Neural progenitor cell (in vitro differentiated cells): ENCODE data around the gene SCNN1B. TPM values are rescaled to one million over a fixed set of nuclear protein-coding genes. Genes with fewer than 3 reads are reported as not detected.
A peak's percentile ranks its signal among the peaks of the same experiment; 100 is the strongest.

ENCODE experiments used
- DNase-seq: peaks from one replicate; pipeline ENCODE4 v3.0.0-alpha.2; 2016; ENCODE audit warnings: low spot score
- H2AFZ ChIP-seq: fragments of 200-600 bp; sonication (generic); replicated peaks from 2 replicates; pipeline ENCODE4 v1.6.1; 2016; ENCODE audit warnings: antibody characterized with exemption
- H3F3A ChIP-seq: fragments of 200-600 bp; sonication (generic); 2 replicates; pipeline ENCODE4 v1.6.1; 2016; ENCODE audit warnings: antibody characterized with exemption, low read depth
- H3K27ac ChIP-seq: fragments of 200-600 bp; sonication (generic); 2 replicates; pipeline ENCODE4 v1.5.1; 2016; ENCODE audit warnings: mild to moderate bottlenecking
- H3K27me3 ChIP-seq: fragments of 200-600 bp; sonication (generic); 2 replicates; pipeline ENCODE4 v1.6.1; 2016; ENCODE audit warnings: mild to moderate bottlenecking, moderate library complexity
- H3K36me3 ChIP-seq: fragments of 200-600 bp; sonication (generic); 2 replicates; pipeline ENCODE4 v1.5.1; 2016
- H3K4me1 ChIP-seq: fragments of 200-600 bp; sonication (generic); 2 replicates; pipeline ENCODE4 v1.6.1; 2016; ENCODE audit warnings: mixed run types
- H3K4me2 ChIP-seq: fragments of 200-600 bp; sonication (generic); 2 replicates; pipeline ENCODE4 v1.6.1; 2016
- H3K4me3 ChIP-seq: fragments of 200-600 bp; sonication (generic); 2 replicates; pipeline ENCODE4 v1.5.1; 2016
- H3K79me2 ChIP-seq: fragments of 200-600 bp; sonication (generic); 2 replicates; pipeline ENCODE4 v1.6.1; 2016; ENCODE audit warnings: low read depth
- H3K9ac ChIP-seq: fragments of 200-600 bp; sonication (generic); 2 replicates; pipeline ENCODE4 v1.6.1; 2016
- H3K9me3 ChIP-seq: fragments of 200-600 bp; sonication (generic); 2 replicates; pipeline ENCODE4 v1.5.1; 2016; ENCODE audit warnings: low read depth
- H4K20me1 ChIP-seq: fragments of 200-600 bp; sonication (generic); 2 replicates; pipeline ENCODE4 v1.6.1; 2016; ENCODE audit warnings: low read depth
- H3K27ac Mint-ChIP-seq: 3 replicates; pipeline ENCODE4 v1.8.0; 2021; ENCODE audit warnings: mixed read lengths
- H3K27me3 Mint-ChIP-seq: 2 replicates; pipeline ENCODE4 v1.8.0; 2022; ENCODE audit warnings: low read depth, mild to moderate bottlenecking, inconsistent platforms, moderate library complexity, mixed read lengths; ENCODE audit not compliant: insufficient read depth
- H3K36me3 Mint-ChIP-seq: 3 replicates; pipeline ENCODE4 v1.8.0; 2021; ENCODE audit warnings: mixed read lengths
- H3K4me1 Mint-ChIP-seq: 3 replicates; pipeline ENCODE4 v1.8.0; 2021; ENCODE audit warnings: mixed read lengths
- H3K4me3 Mint-ChIP-seq: 3 replicates; pipeline ENCODE4 v1.8.0; 2021; ENCODE audit warnings: mild to moderate bottlenecking, moderate library complexity, mixed read lengths
- H3K9me3 Mint-ChIP-seq: 3 replicates; pipeline ENCODE4 v1.8.0; 2020; ENCODE audit warnings: mixed read lengths
- CTCF ChIP-seq: fragments of 200-600 bp; sonication (generic); IDR thresholded peaks from 2 replicates; pipeline ENCODE4 v1.5.1; 2017; ENCODE audit warnings: antibody characterized with exemption, mild to moderate bottlenecking
- EZH2 ChIP-seq: fragments of 200-600 bp; sonication (generic); IDR thresholded peaks from 2 replicates; pipeline ENCODE4 v1.6.1; 2017; ENCODE audit warnings: antibody characterized with exemption, mild to moderate bottlenecking, moderate library complexity
- EZH2phosphoT487 ChIP-seq: fragments of 200-600 bp; sonication (generic); IDR thresholded peaks from 2 replicates; pipeline ENCODE4 v1.6.1; 2017; ENCODE audit warnings: antibody characterized with exemption
- total RNA-seq: library from RNA; depleted of rRNA; stranded (reverse); fragments of >200 nt; gene quantifications from 2 replicates; pipeline ENCODE4 v1.2.3, GENCODE V29; 2015; ENCODE audit warnings: low replicate concordance

The SCNN1B gene
- total RNA-seq, 1 donor from 2014 or later = not detected

GRCh38 chr16:23321206-23321875 lies 19.2 kb downstream of the SCNN1B start:
- no peaks in the 10 kb centered on the region for H3K27me3 ChIP-seq

GRCh38 chr16:23323224-23324030 lies 21.3 kb downstream of the SCNN1B start:
- peak overlapping the region; percentile 34 for H2AFZ ChIP-seq
- H3K4me2 ChIP-seq = no peak overlapping the region
- no peaks in the 10 kb centered on the region for H3K4me1 ChIP-seq
- H3K36me3 ChIP-seq = no peaks in the 10 kb centered on the region
- Mint-ChIP-seq H3K27ac (no peak overlapping the region), H3K4me3 (no peak overlapping the region), H3K9me3 (no peaks in the 10 kb centered on the region), H3K36me3 (no peaks in the 10 kb centered on the region), H3K4me1 (peaks cover 2% of the 10 kb centered on the region), H3K27me3 (peaks cover 2% of the 10 kb centered on the region)
- DNase-seq = no peak
- H4K20me1 ChIP-seq = no peaks in the 10 kb centered on the region
- TF ChIP-seq EZH2 (no peak), CTCF (no peak), EZH2phosphoT487 (no peak)
- H3K9ac ChIP-seq = no peak overlapping the region
- H3K4me3 ChIP-seq = no peak overlapping the region
- no peaks in the 10 kb centered on the region for H3K9me3 ChIP-seq
- H3F3A ChIP-seq = no peaks in the 10 kb centered on the region
- no peaks in the 10 kb centered on the region for H3K27me3 ChIP-seq
- H3K79me2 ChIP-seq = no peaks in the 10 kb centered on the region
- no peak overlapping the region for H3K27ac ChIP-seq

More at GRCh38 chr16:23321206-23321875, 19.2 kb downstream of the SCNN1B start:
- Mint-ChIP-seq H3K4me3 (no peak overlapping the region), H3K4me1 (no peaks in the 10 kb centered on the region), H3K27me3 (peaks cover 2% of the 10 kb centered on the region), H3K36me3 (no peaks in the 10 kb centered on the region), H3K27ac (no peak overlapping the region), H3K9me3 (no peaks in the 10 kb centered on the region)
- no peaks in the 10 kb centered on the region for H4K20me1 ChIP-seq
- no peaks in the 10 kb centered on the region for H3F3A ChIP-seq
- H3K9me3 ChIP-seq = no peaks in the 10 kb centered on the region
- no peak overlapping the region for H3K4me3 ChIP-seq
- H3K79me2 ChIP-seq = no peaks in the 10 kb centered on the region
- TF ChIP-seq EZH2phosphoT487 = no peak
- TF ChIP-seq EZH2 = no peak
- TF ChIP-seq CTCF = no peak
- H3K4me2 ChIP-seq = no peak overlapping the region
- no peak overlapping the region for H2AFZ ChIP-seq
- H3K27ac ChIP-seq = no peak overlapping the region
- DNase-seq = no peak
- no peaks in the 10 kb centered on the region for H3K4me1 ChIP-seq
- H3K36me3 ChIP-seq = no peaks in the 10 kb centered on the region
- no peak overlapping the region for H3K9ac ChIP-seq

GRCh38 chr16:23324727-23325126 lies 22.6 kb downstream of the SCNN1B start:
- H3K27ac Mint-ChIP-seq = no peak overlapping the region
- Histone ChIP-seq H3K36me3 (no peaks in the 10 kb centered on the region), H3K27me3 (no peaks in the 10 kb centered on the region), H3K4me3 (no peak overlapping the region), H2AFZ (no peak overlapping the region), H3K9me3 (no peaks in the 10 kb centered on the region), H3K79me2 (no peaks in the 10 kb centered on the region), H3K9ac (no peak overlapping the region), H3K4me1 (no peaks in the 10 kb centered on the region), H3F3A (no peaks in the 10 kb centered on the region), H3K4me2 (no peak overlapping the region), H4K20me1 (no peaks in the 10 kb centered on the region), H3K27ac (no peak overlapping the region)
- DNase-seq = no peak
- H3K4me1 Mint-ChIP-seq = peaks cover 2% of the 10 kb centered on the region
- H3K27me3 Mint-ChIP-seq = no peaks in the 10 kb centered on the region
- TF ChIP-seq CTCF = no peak
- TF ChIP-seq EZH2phosphoT487 = no peak
- no peak for TF ChIP-seq EZH2
- H3K9me3 Mint-ChIP-seq = no peaks in the 10 kb centered on the region
- H3K36me3 Mint-ChIP-seq = no peaks in the 10 kb centered on the region
- no peak overlapping the region for H3K4me3 Mint-ChIP-seq
